K562 (cell line): ENCODE data around the gene COL15A1. TPM values are rescaled to one million over a fixed set of nuclear protein-coding genes. Genes with fewer than 3 reads are reported as not detected.

ENCODE experiments used
- ATAC-seq: fragments of 200-7000 bp; cut with Tn5 transposase; 3 replicates; pipeline ENCODE4 v1.9.1; 2020; ENCODE audit warnings: moderate library complexity
- BruUV-seq: library from RNA; stranded (reverse); fragments of 400-500 nt; replicated peaks from 2 replicates; lab custom pipeline; 2021; lab: Mats Ljungman, UMichigan
- CTCF ChIA-PET: fragments of 300-600 bp; formaldehyde crosslinking; extraction: SDS; loops from one replicate; lab custom pipeline; 2021; ENCODE audit warnings: low intra/inter-chr PET ratio; lab: Yijun Ruan, JAX
- POLR2A ChIA-PET: fragments of 300-600, 350-650 bp; sonication (Branson Sonifier 250); formaldehyde crosslinking; extraction: SDS; loops from one replicate; lab custom pipeline; 2021; ENCODE audit warnings: antibody characterized with exemption, inconsistent platforms; lab: Yijun Ruan, JAX
- DNase-seq, 4 experiments: peaks; one replicate each; pipeline versions ENCODE4 v3.0.0 to v3.0.0-alpha.2; 2011 to 2018; ENCODE audit warnings: low spot score in 3 of 4, mixed read lengths in 3 of 4; ENCODE audit errors: extremely low read depth in 1 of 4
- FAIRE-seq: peaks from 2 replicates; lab custom pipeline; 2011; peaks lifted over from hg19 to GRCh38; lab: Jason Lieb, UNC
- H2AFZ ChIP-seq: 2 replicates; pipeline ENCODE4 v1.6.0; 2011; ENCODE audit warnings: low read depth, low read length, control low read depth, inconsistent platforms
- H3K27ac ChIP-seq: fragments of 200-600 bp; 3 replicates; pipeline ENCODE4 v1.8.0; 2011; ENCODE audit warnings: low read depth, mild to moderate bottlenecking, control low read depth, inconsistent platforms, low read length, moderate library complexity, mixed read lengths; ENCODE audit errors: extremely low read depth
- H3K27me3 ChIP-seq, 2 experiments: fragments of 300-600 bp in 1 of 2; 2 replicates in 1 of 2; 3 replicates in 1 of 2; pipeline versions ENCODE4 v1.6.0 to v1.8.0; 2011; ENCODE audit warnings: inconsistent platforms in 2 of 2, low read length in 2 of 2, mild to moderate bottlenecking in 1 of 2, mixed read lengths in 1 of 2, moderate library complexity in 1 of 2; ENCODE audit not compliant: control insufficient read depth in 2 of 2, insufficient read depth in 2 of 2
- H3K36me3 ChIP-seq: fragments of 300-600 bp; 3 replicates; pipeline ENCODE4 v1.8.0; 2011; ENCODE audit warnings: mild to moderate bottlenecking, low read length, inconsistent platforms; ENCODE audit not compliant: control insufficient read depth, insufficient read depth
- H3K4me1 ChIP-seq, 2 experiments: fragments of 200-600 bp in 1 of 2; replicated peaks in 1 of 2; 2 replicates in 1 of 2; 3 replicates in 1 of 2; pipeline versions ENCODE4 v1.5.1 to v1.8.0; 2011; ENCODE audit warnings: inconsistent platforms in 2 of 2, low read length in 2 of 2, mild to moderate bottlenecking in 1 of 2, mixed read lengths in 1 of 2, moderate library complexity in 1 of 2; ENCODE audit not compliant: control insufficient read depth in 2 of 2, insufficient read depth in 2 of 2
- H3K4me2 ChIP-seq: 2 replicates; pipeline ENCODE4 v1.6.1; 2011; ENCODE audit warnings: low read length, control low read depth, inconsistent platforms, mixed read lengths; ENCODE audit not compliant: insufficient read depth
- H3K4me3 ChIP-seq: fragments of 200-600 bp; sonication (generic), shearing (Covaris generic); 2 replicates; pipeline ENCODE4 v1.5.1; 2016; ENCODE audit warnings: control low read depth, inconsistent platforms
- H3K79me2 ChIP-seq: fragments of 200-600 bp; 3 replicates; pipeline ENCODE4 v1.8.0; 2011; ENCODE audit warnings: low read length, inconsistent platforms; ENCODE audit not compliant: control insufficient read depth, insufficient read depth
- H3K9ac ChIP-seq, 2 experiments: 2 replicates each; pipeline versions ENCODE4 v1.6.0 to v1.6.1; 2011; ENCODE audit warnings: low read depth in 2 of 2, low read length in 2 of 2, control low read depth in 1 of 2, inconsistent platforms in 1 of 2, mild to moderate bottlenecking in 1 of 2, mixed read lengths in 1 of 2; ENCODE audit not compliant: insufficient read depth in 1 of 2
- H3K9me1 ChIP-seq: one replicate; pipeline ENCODE4 v1.6.0; 2011; ENCODE audit warnings: inconsistent platforms, mild to moderate bottlenecking, low read length, moderate library complexity; ENCODE audit not compliant: control insufficient read depth, insufficient read depth
- H3K9me3 ChIP-seq: replicated peaks from 2 replicates; pipeline ENCODE4 v1.5.1; 2011; ENCODE audit warnings: low read depth, low read length, inconsistent platforms; ENCODE audit not compliant: control insufficient read depth, insufficient read depth
- H4K20me1 ChIP-seq: replicated peaks from 2 replicates; pipeline ENCODE4 v1.6.1; 2011; ENCODE audit warnings: low read length, inconsistent platforms, mixed read lengths; ENCODE audit not compliant: control insufficient read depth, insufficient read depth
- DPF2 ChIP-seq: fragments of 450-650 bp; IDR thresholded peaks from 2 replicates; pipeline ENCODE4 v1.6.1; 2016
- E2F3 ChIP-seq: fragments of 250-450 bp; sonication (Bioruptor Pico); IDR thresholded peaks from 2 replicates; pipeline ENCODE4 v1.4.0; 2020; ENCODE audit warnings: mild to moderate bottlenecking
- ERF ChIP-seq: fragments of 450-650 bp; formaldehyde crosslinking; IDR thresholded peaks from 2 replicates; pipeline ENCODE4 v1.4.0; 2020; ENCODE audit warnings: mild to moderate bottlenecking, mixed read lengths
- HIVEP1 ChIP-seq: fragments of 250-450 bp; sonication (Bioruptor Pico); IDR thresholded peaks from 2 replicates; pipeline ENCODE4 v1.4.0; 2020; ENCODE audit warnings: mild to moderate bottlenecking
- JUND ChIP-seq, 2 experiments: IDR thresholded peaks; 2 replicates in 1 of 2; 3 replicates in 1 of 2; pipeline ENCODE4 v1.6.1; 2011; ENCODE audit warnings: borderline replicate concordance in 2 of 2, low read depth in 2 of 2, low read length in 2 of 2, improper control_type of control experiment in 1 of 2, missing biosample characterization in 1 of 2, missing genetic modification characterization in 1 of 2, missing genetic modification reagents in 1 of 2
- PCBP1 ChIP-seq: fragments of 200-400 bp; formaldehyde crosslinking; IDR thresholded peaks from 2 replicates; pipeline ENCODE4 v1.6.1; 2018; ENCODE audit warnings: mild to moderate bottlenecking, low read depth, low read length; ENCODE audit not compliant: poor library complexity, severe bottlenecking
- PREB ChIP-seq: sonication (generic); formaldehyde crosslinking; IDR thresholded peaks from 2 replicates; pipeline ENCODE4 v1.8.1; 2023; ENCODE audit warnings: mild to moderate bottlenecking, missing genetic modification reagents
- RBBP5 ChIP-seq: fragments of 200-600 bp; sonication (generic); IDR thresholded peaks from 2 replicates; pipeline ENCODE4 v1.6.1; 2012; ENCODE audit warnings: borderline replicate concordance, mild to moderate bottlenecking, low read length, control low read depth, inconsistent platforms; ENCODE audit not compliant: insufficient read depth, poor library complexity, severe bottlenecking
- TAF15 ChIP-seq: fragments of 200-400 bp; formaldehyde crosslinking; IDR thresholded peaks from 2 replicates; pipeline ENCODE4 v1.6.1; 2017; ENCODE audit warnings: mild to moderate bottlenecking, low read depth, low read length, moderate library complexity
- ZBTB7A ChIP-seq: IDR thresholded peaks from 2 replicates; pipeline ENCODE4 v1.6.1; 2011; ENCODE audit warnings: low read depth, mild to moderate bottlenecking, low read length, moderate library complexity, borderline replicate concordance; ENCODE audit not compliant: control insufficient read depth
- ZBTB8A ChIP-seq: fragments of 450-650 bp; IDR thresholded peaks from 2 replicates; pipeline ENCODE4 v1.6.1; 2018; ENCODE audit warnings: mild to moderate bottlenecking, moderate library complexity; ENCODE audit not compliant: partially characterized antibody
- ZNF551 ChIP-seq: fragments of 250-450 bp; sonication (Bioruptor Pico); IDR thresholded peaks from 2 replicates; pipeline ENCODE4 v1.5.0; 2021; ENCODE audit warnings: mild to moderate bottlenecking, moderate library complexity
- ZNF592 ChIP-seq: fragments of 450-650 bp; IDR thresholded peaks from 2 replicates; pipeline ENCODE4 v1.6.1; 2017; ENCODE audit warnings: antibody characterized with exemption, mild to moderate bottlenecking
- WGBS: fragments of 100-300 bp; shearing (Covaris generic); methylation state at CpG from one replicate; pipeline ENCODE4 v1.1.6; 2016; ENCODE audit warnings: low coverage, mixed read lengths; ENCODE audit not compliant: insufficient coverage; ENCODE audit errors: missing lambda C conversion rate; 5-methylcytosine and 5-hydroxymethylcytosine counted together
- in situ Hi-C: fragments of 300-500 bp; cut with MboI; formaldehyde crosslinking; loops from 4 replicates; pipeline ENCODE4 v1.15.0; 2018; ENCODE audit warnings: inconsistent platforms, mixed read lengths
- intact Hi-C: fragments of 100-400 bp; cut with micrococcal nuclease; formaldehyde crosslinking; loops from 2 replicates; pipeline ENCODE4 v1.14.2; 2022
- polyA plus RNA-seq, 8 experiments: library from polyadenylated mRNA; depleted of rRNA in 4 of 8; stranded (reverse) in 5 of 8; unstranded in 3 of 8; fragments of >200 nt; fragmentation: Nextera tagmentation in 2 of 8; fragmentation: Illumina TruSeq in 1 of 8; extraction: Ambion mirVana in 2 of 8; extraction: Trizol in 1 of 8; gene quantifications; 2 replicates each; pipeline versions ENCODE4 v1.2.1 to v1.2.3, GENCODE V29; 2011 to 2014; ENCODE audit warnings: inconsistent platforms in 1 of 8, missing spikeins in 1 of 8
- total RNA-seq, 7 experiments: library from RNA; depleted of rRNA in 6 of 7; stranded (reverse); fragments of >200 nt in 6 of 7; fragmentation: Illumina TruSeq in 2 of 7; extraction: Trizol in 2 of 7; gene quantifications; 2 replicates each; pipeline versions ENCODE4 v1.2.1 to v1.2.3, GENCODE V29; 2011 to 2021; ENCODE audit warnings: low replicate concordance in 1 of 7
- TF ChIP-seq, protein P1 (sequence below): fragments of 250-450 bp; sonication (Bioruptor Pico); IDR thresholded peaks from 2 replicates; pipeline ENCODE4 v1.6.1; 2021; ENCODE audit warnings: mild to moderate bottlenecking
- TF ChIP-seq, protein P2 (sequence below): sonication (generic); formaldehyde crosslinking; IDR thresholded peaks from 2 replicates; pipeline ENCODE4 v1.8.0; 2022; ENCODE audit warnings: missing genetic modification reagents, mild to moderate bottlenecking, moderate library complexity, borderline replicate concordance

Gene COL15A1
- total and polyA plus RNA-seq, 9 of the 15 experiments (the other 6 are each of a cell fraction or from before 2014, with no cell fraction given): 0.46 to 5.1 (median 2.6) TPM

- H4K20me1 ChIP-seq: no peaks in the 10 kb centered on the region
- peak overlapping the region; percentile 22; the same call in 1 of the 2 replicates for H3K4me2 ChIP-seq
- no peaks in the 10 kb centered on the region for H3K79me2 ChIP-seq
- CTCF ChIA-PET: no interaction called here
- DNase-seq (peak; percentile 79 to 88 (median 82)), FAIRE-seq (peak; percentile 79), ATAC-seq (peak; percentile 98)
- peak overlapping the region; percentile 52 to 77 for H3K9ac ChIP-seq
- peak overlapping the region; percentile 88 for H2AFZ ChIP-seq
- WGBS: 15% methylated on average over 9 of the region's 9 CpGs
- in situ Hi-C loops (no loop called here), intact Hi-C loops (loop anchor here (5.0 kb wide), 2 partner anchors 61 to 69 kb away; no protein-coding TSS in a partner anchor)
- no peaks in the 10 kb centered on the region for H3K9me1 ChIP-seq
- no peak overlapping the region for H3K4me3 ChIP-seq
- no peaks in the 10 kb centered on the region for H3K36me3 ChIP-seq
- no peaks in the 10 kb centered on the region for H3K9me3 ChIP-seq
- H3K27me3 ChIP-seq: no peaks in the 10 kb centered on the region
- TSS peak; percentile 72 for BruUV-seq
- peak overlapping the region; percentile 44 for H3K27ac ChIP-seq
- POLR2A ChIA-PET: interaction anchor here (0.6 to 1.9 kb wide), 9 partner anchors 10 to 1003 kb away, joined by 3 to 6 read pairs (median 3); no protein-coding TSS in a partner anchor
- peaks cover 16 to 21% of the 10 kb centered on the region in 2 experiments for H3K4me1 ChIP-seq
- TF ChIP-seq ZNF551: no peak
- 0 out of 2 replicates have a peak, but pooled peaks have one; percentile 7 for TF ChIP-seq JUND (IDR thresholded peaks at IDR 0.05; ENCODE audit: borderline replicate concordance, low read depth, low read length)
- TF ChIP-seq JUND (tag; IDR thresholded peaks at IDR 0.05; ENCODE audit: borderline replicate concordance, low read depth, low read length): no peak; the same call in 2 of the 3 replicates
- no peak for TF ChIP-seq PREB (CRISPR knock-in tag)
- TF ChIP-seq ERF: no peak
- TF ChIP-seq ZNF592: peak; percentile 49; the same call in 1 of the 2 replicates
- no peak for TF ChIP-seq TAF15
- TF ChIP-seq RBBP5: no peak
- peak; percentile 45; the same call in 1 of the 2 replicates for TF ChIP-seq ZBTB7A
- no peak for TF ChIP-seq DPF2
- no peak for TF ChIP-seq PCBP1
- TF ChIP-seq HIVEP1 (CRISPR knock-in tag): no peak
- TF ChIP-seq, protein P1, sequence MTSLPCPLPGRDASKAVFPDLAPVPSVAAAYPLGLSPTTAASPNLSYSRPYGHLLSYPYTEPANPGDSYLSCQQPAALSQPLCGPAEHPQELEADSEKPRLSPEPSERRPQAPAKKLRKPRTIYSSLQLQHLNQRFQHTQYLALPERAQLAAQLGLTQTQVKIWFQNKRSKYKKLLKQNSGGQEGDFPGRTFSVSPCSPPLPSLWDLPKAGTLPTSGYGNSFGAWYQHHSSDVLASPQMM (CRISPR knock-in tag): no peak
- TF ChIP-seq ZBTB8A: no peak
- TF ChIP-seq, protein P2, sequence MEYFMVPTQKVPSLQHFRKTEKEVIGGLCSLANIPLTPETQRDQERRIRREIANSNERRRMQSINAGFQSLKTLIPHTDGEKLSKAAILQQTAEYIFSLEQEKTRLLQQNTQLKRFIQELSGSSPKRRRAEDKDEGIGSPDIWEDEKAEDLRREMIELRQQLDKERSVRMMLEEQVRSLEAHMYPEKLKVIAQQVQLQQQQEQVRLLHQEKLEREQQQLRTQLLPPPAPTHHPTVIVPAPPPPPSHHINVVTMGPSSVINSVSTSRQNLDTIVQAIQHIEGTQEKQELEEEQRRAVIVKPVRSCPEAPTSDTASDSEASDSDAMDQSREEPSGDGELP (CRISPR knock-in tag): peak; percentile 93
- TF ChIP-seq E2F3 (CRISPR knock-in tag): no peak
Observed at GRCh38 chr9:98916660-98917059, 27.0 kb upstream of the COL15A1 start.
